Measurements from ENCODE around the gene TOX2.

Gene TOX2

GRCh38 chr20:43878776-43879175 lies 35.9 kb upstream of the TOX2 start:
- no peaks in the 10 kb centered on the region for H3K79me2 ChIP-seq (ENCODE audit: control insufficient read depth, low read length)
- no peaks in the 10 kb centered on the region for H4K20me1 ChIP-seq (ENCODE audit: control insufficient read depth, insufficient read depth, low read depth, low read length)
- H3K9me2 ChIP-seq (replicated peaks; ENCODE audit: control insufficient read depth, low read length), result no peaks in the 10 kb centered on the region
- no peaks in the 10 kb centered on the region for H3K9me3 ChIP-seq (ENCODE audit: control insufficient read depth, insufficient read depth, low read length)
- no peak overlapping the region for H3K27ac ChIP-seq (ENCODE audit: low read depth, low read length)
- peaks cover 4% of the 10 kb centered on the region; the same call in 1 of the 2 replicates for H3K27me3 ChIP-seq (ENCODE audit: control insufficient read depth, low read length)
- no peak overlapping the region for H3K4me2 ChIP-seq (ENCODE audit: low read length)
- no peak for TF ChIP-seq CTCF (IDR thresholded peaks at IDR 0.05; ENCODE audit: low read depth, low read length, poor library complexity, severe bottlenecking)
- TF ChIP-seq EZH2phosphoT487 (IDR thresholded peaks at IDR 0.05; ENCODE audit: borderline replicate concordance, low read length), result no peak
- H3K36me3 ChIP-seq (ENCODE audit: control insufficient read depth, low read length), result no peaks in the 10 kb centered on the region
- H3F3A ChIP-seq (ENCODE audit: control insufficient read depth, insufficient read depth), result no peaks in the 10 kb centered on the region
- no peak overlapping the region for H3K4me3 ChIP-seq (ENCODE audit: low read length)
- H3K4me1 ChIP-seq (ENCODE audit: control insufficient read depth, low read length), result no peaks in the 10 kb centered on the region

- no peak overlapping the region for H3K4me3 ChIP-seq (ENCODE audit: low read length)
- TF ChIP-seq CTCF (IDR thresholded peaks at IDR 0.05; ENCODE audit: low read depth, low read length, poor library complexity, severe bottlenecking) (no peak), EZH2phosphoT487 (IDR thresholded peaks at IDR 0.05; ENCODE audit: borderline replicate concordance, low read length) (no peak)
- H3K36me3 ChIP-seq (ENCODE audit: control insufficient read depth, low read length), result no peaks in the 10 kb centered on the region
- H3K9me3 ChIP-seq (ENCODE audit: control insufficient read depth, insufficient read depth, low read length), result no peaks in the 10 kb centered on the region
- H3K4me2 ChIP-seq (ENCODE audit: low read length), result no peak overlapping the region
- no peak overlapping the region for H3K27ac ChIP-seq (ENCODE audit: low read depth, low read length)
- H3K9me2 ChIP-seq (replicated peaks; ENCODE audit: control insufficient read depth, low read length), result no peaks in the 10 kb centered on the region
- no peaks in the 10 kb centered on the region for H3K4me1 ChIP-seq (ENCODE audit: control insufficient read depth, low read length)
- H3F3A ChIP-seq (ENCODE audit: control insufficient read depth, insufficient read depth), result no peaks in the 10 kb centered on the region
- H3K79me2 ChIP-seq (ENCODE audit: control insufficient read depth, low read length), result no peaks in the 10 kb centered on the region
- no peaks in the 10 kb centered on the region for H4K20me1 ChIP-seq (ENCODE audit: control insufficient read depth, insufficient read depth, low read depth, low read length)
- H3K27me3 ChIP-seq (ENCODE audit: control insufficient read depth, low read length), result 0 out of 2 replicates have a peak, but pooled peaks cover 3% of the 10 kb centered on the region
These were observed 20.7 kb upstream of the TOX2 start for GRCh38 chr20:43893930-43894329.

- H3K27me3 ChIP-seq (ENCODE audit: control insufficient read depth, low read length), result 0 out of 2 replicates have a peak, but pooled peaks cover 3% of the 10 kb centered on the region
- H3K4me3 ChIP-seq (ENCODE audit: low read length), result no peak overlapping the region
- H4K20me1 ChIP-seq (ENCODE audit: control insufficient read depth, insufficient read depth, low read depth, low read length), result no peaks in the 10 kb centered on the region
- no peaks in the 10 kb centered on the region for H3K9me2 ChIP-seq (replicated peaks; ENCODE audit: control insufficient read depth, low read length)
- no peaks in the 10 kb centered on the region for H3K79me2 ChIP-seq (ENCODE audit: control insufficient read depth, low read length)
- H3K4me2 ChIP-seq (ENCODE audit: low read length), result no peak overlapping the region
- no peaks in the 10 kb centered on the region for H3F3A ChIP-seq (ENCODE audit: control insufficient read depth, insufficient read depth)
- H3K4me1 ChIP-seq (ENCODE audit: control insufficient read depth, low read length), result no peaks in the 10 kb centered on the region
- TF ChIP-seq CTCF (IDR thresholded peaks at IDR 0.05; ENCODE audit: low read depth, low read length, poor library complexity, severe bottlenecking), result no peak
- TF ChIP-seq EZH2phosphoT487 (IDR thresholded peaks at IDR 0.05; ENCODE audit: borderline replicate concordance, low read length), result no peak
- no peak overlapping the region for H3K27ac ChIP-seq (ENCODE audit: low read depth, low read length)
- no peaks in the 10 kb centered on the region for H3K9me3 ChIP-seq (ENCODE audit: control insufficient read depth, insufficient read depth, low read length)
- no peaks in the 10 kb centered on the region for H3K36me3 ChIP-seq (ENCODE audit: control insufficient read depth, low read length)
These were observed 20.2 kb upstream of the TOX2 start for GRCh38 chr20:43894491-43894890.
